Uterus (tissue), 4 donors: Measurements from ENCODE around the gene RTN3. TPM values are rescaled to one million over a fixed set of nuclear protein-coding genes. Genes with fewer than 3 reads are reported as not detected.
A peak's percentile ranks its signal among the peaks of the same experiment; 100 is the strongest.
"Not testable (repeated sequence)": the region's sequence is repeated elsewhere in the genome, so short reads cannot be mapped to it uniquely, and the experiment has no call there.

Experiments
- DNase-seq, 2 donors: peaks; one replicate each; pipeline ENCODE4 v3.0.0-alpha.2; 2019 to 2020
- H3K27ac ChIP-seq, 2 donors: fragments of 200-600 bp; sonication (generic); 1 replicate in 1 of 2; 2 replicates in 1 of 2; pipeline ENCODE4 v1.5.1; 2016 to 2018
- H3K27me3 ChIP-seq, 2 donors: fragments of 200-600 bp; sonication (generic); one replicate each; pipeline ENCODE4 v1.5.1; 2018 to 2019; ENCODE audit warnings: control low read depth in 1 of 2
- H3K36me3 ChIP-seq, 2 donors: fragments of 200-600 bp; sonication (generic); one replicate each; pipeline ENCODE4 v1.5.1; 2019; ENCODE audit warnings: control low read depth in 1 of 2
- H3K4me1 ChIP-seq, 2 donors: fragments of 200-600 bp; sonication (generic); one replicate each; pipeline ENCODE4 v1.5.1; 2018 to 2019; ENCODE audit warnings: control low read depth in 1 of 2
- H3K4me3 ChIP-seq, 2 donors: fragments of 200-600 bp; sonication (generic); 1 replicate in 1 of 2; 2 replicates in 1 of 2; pipeline ENCODE4 v1.5.1; 2018 to 2019; ENCODE audit warnings: mild to moderate bottlenecking in 1 of 2
- H3K9me3 ChIP-seq, 2 donors: fragments of 200-600 bp; sonication (generic); one replicate each; pipeline ENCODE4 v1.5.1; 2019; ENCODE audit warnings: control low read depth in 1 of 2
- CTCF ChIP-seq, 4 experiments: fragments of 200-600 bp in 2 of 4; fragments of 450-650 bp in 2 of 4; sonication (generic) in 2 of 4; IDR thresholded peaks; one replicate each; pipeline ENCODE4 v1.5.1; 2016 to 2019; ENCODE audit warnings: antibody characterized with exemption in 4 of 4, mild to moderate bottlenecking in 2 of 4, moderate library complexity in 1 of 4
- POLR2A ChIP-seq, 2 donors: fragments of 450-650 bp; IDR thresholded peaks; one replicate each; pipeline ENCODE4 v1.6.1; 2016; ENCODE audit warnings: antibody characterized with exemption in 2 of 2, mild to moderate bottlenecking in 1 of 2, moderate library complexity in 1 of 2
- intact Hi-C: fragments of 100-400 bp; cut with DNase I; formaldehyde crosslinking; loops from one replicate; pipeline ENCODE4 v1.15.1; 2023; ENCODE audit warnings: low total_unique reads
- total RNA-seq, 4 donors: library from RNA; depleted of rRNA in 3 of 4; stranded (reverse); fragments of >200 nt in 3 of 4; gene quantifications; one replicate each; pipeline versions ENCODE4 v1.1.0 to v1.2.4, GENCODE V29; 2014 to 2023
- donor health status: DM: yes; HTN: yes; CAD: no.

RTN3 gene
- total RNA-seq: 10 to 100 TPM; 52.5 to 86.8 (median 63.9) TPM

- H3K4me1 ChIP-seq: peaks cover 0 to 18% of the 10 kb centered on the region in 2 donors
- TF ChIP-seq POLR2A (IDR thresholded peaks at IDR 0.05) (peak; percentile 95 to 98), CTCF (IDR thresholded peaks at IDR 0.05) (peak; percentile 16 to 72 (median 54))
- no peaks in the 10 kb centered on the region for H3K9me3 ChIP-seq
- peak; percentile 94 to 99 for DNase-seq
- H3K27ac ChIP-seq: peak within 1 kb of the TSS; percentile 95 to 96
- peak within 1 kb of the TSS; percentile 70 to 96 for H3K4me3 ChIP-seq
- intact Hi-C loops: no loop called here
- H3K36me3 ChIP-seq: no peaks in the 10 kb centered on the region
- H3K27me3 ChIP-seq: no peaks in the 10 kb centered on the region
Measured at GRCh38 chr11:63681321-63682065, at the start of gene RTN3. TSS of gene RTN3 (plus strand) at chr11:63681500. CDS start at chr11:63681637, 137 bp downstream.

GRCh38 chr11:63635762-63636465, 45.4 kb upstream of the RTN3 start:
- no peak overlapping the region for H3K4me3 ChIP-seq
- no peaks in the 10 kb centered on the region for H3K9me3 ChIP-seq
- intact Hi-C loops: loop anchor here (5.0 kb wide), 1 partner anchor 159 kb away; no protein-coding TSS in a partner anchor
- no peak overlapping the region for H3K27ac ChIP-seq
- H3K36me3 ChIP-seq: no peaks in the 10 kb centered on the region
- H3K4me1 ChIP-seq: no peaks in the 10 kb centered on the region
- TF ChIP-seq CTCF (IDR thresholded peaks at IDR 0.05): peak; percentile 62 to 80 (median 76)
- TF ChIP-seq POLR2A (IDR thresholded peaks at IDR 0.05): no peak
- peak; percentile 45 to 51 for DNase-seq
- H3K27me3 ChIP-seq: no peaks in the 10 kb centered on the region

- not testable (repeated sequence) for H3K4me1 ChIP-seq, H3K9me3 ChIP-seq, H3K27ac ChIP-seq, H3K36me3 ChIP-seq, DNase-seq, H3K4me3 ChIP-seq, H3K27me3 ChIP-seq
- intact Hi-C loops: loop anchor here (5.0 kb wide), 1 partner anchor 161 kb away; no protein-coding TSS in a partner anchor
Measured at GRCh38 chr11:63638436-63638835, 42.9 kb upstream of the RTN3 start.

GRCh38 chr11:63639199-63639832, 42.0 kb upstream of the RTN3 start:
- H3K4me3 ChIP-seq: no peak overlapping the region
- H3K27ac ChIP-seq: peak overlapping the region; percentile 9 to 47
- no peaks in the 10 kb centered on the region for H3K4me1 ChIP-seq
- TF ChIP-seq POLR2A (IDR thresholded peaks at IDR 0.05) (no peak), CTCF (IDR thresholded peaks at IDR 0.05) (peak; percentile 21 to 40 (median 35))
- no peaks in the 10 kb centered on the region for H3K9me3 ChIP-seq
- DNase-seq: no peak
- no peaks in the 10 kb centered on the region for H3K27me3 ChIP-seq
- intact Hi-C loops: loop anchor here (5.0 kb wide), 1 partner anchor 162 kb away; no protein-coding TSS in a partner anchor
- no peaks in the 10 kb centered on the region for H3K36me3 ChIP-seq

GRCh38 chr11:63641727-63642126, 39.6 kb upstream of the RTN3 start:
- H3K36me3 ChIP-seq: no peaks in the 10 kb centered on the region
- no peak overlapping the region for H3K4me3 ChIP-seq
- H3K4me1 ChIP-seq: no peaks in the 10 kb centered on the region
- H3K27ac ChIP-seq: no peak overlapping the region
- TF ChIP-seq POLR2A (IDR thresholded peaks at IDR 0.05) (no peak), CTCF (IDR thresholded peaks at IDR 0.05) (peak in 1 of 4 experiments; percentile 5)
- H3K27me3 ChIP-seq: no peaks in the 10 kb centered on the region
- no peak for DNase-seq
- intact Hi-C loops: no loop called here
- no peaks in the 10 kb centered on the region for H3K9me3 ChIP-seq
